Spleen (tissue), 11 donors: ENCODE results near the gene MAGI2. TPM values are rescaled to one million over a fixed set of nuclear protein-coding genes. Genes with fewer than 3 reads are reported as not detected.

Source experiments
- DNase-seq: peaks from one replicate; pipeline ENCODE4 v3.0.0-alpha.2; 2020
- H3K27ac ChIP-seq, 8 donors: fragments of 200-600 bp; sonication (generic) in 7 of 8; 1 replicate in 4 of 8; 2 replicates in 4 of 8; pipeline versions ENCODE4 v1.5.0 to v1.8.0; 2016 to 2021; ENCODE audit warnings: inconsistent platforms in 4 of 8, mild to moderate bottlenecking in 4 of 8, moderate library complexity in 1 of 8
- H3K27me3 ChIP-seq, 7 donors: fragments of 200-600 bp; sonication (generic) in 6 of 7; replicated peaks in 1 of 7; 1 replicate in 4 of 7; 2 replicates in 3 of 7; pipeline versions ENCODE4 v1.5.0 to v1.8.0; 2016 to 2021; ENCODE audit warnings: inconsistent platforms in 3 of 7, mild to moderate bottlenecking in 1 of 7
- H3K36me3 ChIP-seq, 6 donors: fragments of 200-600 bp; sonication (generic) in 5 of 6; 1 replicate in 4 of 6; 2 replicates in 2 of 6; pipeline versions ENCODE4 v1.5.0 to v1.8.0; 2016 to 2021; ENCODE audit warnings: inconsistent platforms in 2 of 6
- H3K4me1 ChIP-seq, 6 donors: fragments of 200-600 bp; sonication (generic) in 5 of 6; 1 replicate in 3 of 6; 2 replicates in 3 of 6; pipeline versions ENCODE4 v1.5.0 to v1.8.0; 2016 to 2021; ENCODE audit warnings: inconsistent platforms in 3 of 6
- H3K4me3 ChIP-seq, 8 donors: fragments of 200-600 bp; sonication (generic) in 7 of 8; 1 replicate in 4 of 8; 2 replicates in 4 of 8; pipeline versions ENCODE4 v1.5.0 to v1.8.0; 2016 to 2021; ENCODE audit warnings: inconsistent platforms in 4 of 8, mild to moderate bottlenecking in 4 of 8, moderate library complexity in 2 of 8
- H3K9me3 ChIP-seq, 8 donors: fragments of 200-600 bp; sonication (generic) in 7 of 8; 1 replicate in 4 of 8; 2 replicates in 4 of 8; pipeline versions ENCODE4 v1.5.0 to v1.8.0; 2016 to 2021; ENCODE audit warnings: inconsistent platforms in 4 of 8
- CTCF ChIP-seq, 11 experiments: fragments of 200-600 bp in 7 of 11; fragments of 450-650 bp in 4 of 11; sonication (generic) in 4 of 11; IDR thresholded peaks in 8 of 11; conservative IDR thresholded peaks in 3 of 11; 1 replicate in 7 of 11; 2 replicates in 4 of 11; pipeline versions ENCODE4 v1.4.0 to v1.8.0; 2016 to 2021; ENCODE audit warnings: antibody characterized with exemption in 11 of 11, inconsistent platforms in 4 of 11, mild to moderate bottlenecking in 1 of 11
- POLR2A ChIP-seq, 3 donors: fragments of 450-650 bp; IDR thresholded peaks; one replicate each; pipeline ENCODE4 v1.5.1; 2017; ENCODE audit warnings: antibody characterized with exemption in 3 of 3, mild to moderate bottlenecking in 1 of 3
- POLR2AphosphoS5 ChIP-seq, 3 donors: sonication (generic); formaldehyde crosslinking; IDR thresholded peaks; one replicate each; pipeline ENCODE4 v1.5.1; 2017; ENCODE audit warnings: antibody characterized with exemption in 3 of 3
- WGBS, 5 donors: extraction: QIAGEN DNeasy Blood & Tissue Kit in 3 of 5; methylation state at CpG; one replicate each; pipeline versions ENCODE4 v1.1.5 to v1.1.7; 2013 to 2018; 5-methylcytosine and 5-hydroxymethylcytosine counted together
- intact Hi-C: fragments of 100-400 bp; cut with DNase I; formaldehyde crosslinking; loops from one replicate; pipeline ENCODE4 v1.15.0; 2023; ENCODE audit warnings: low total_unique reads
- polyA plus RNA-seq, 3 donors: library from polyadenylated mRNA; stranded (reverse); fragments of 200-250 nt; gene quantifications; one replicate each; pipeline ENCODE4 v1.2.1, GENCODE V29; 2013
- total RNA-seq, 7 donors: library from RNA; depleted of rRNA in 3 of 7; stranded (reverse); fragments of >200 nt in 3 of 7; fragmentation: NEBNext Ultra II Directional in 4 of 7; extraction: Animal tissue kit (Norgen Biotek cat#: 25700) in 4 of 7; gene quantifications; one replicate each; pipeline versions ENCODE4 v1.1.0 to v1.2.1, GENCODE V29; 2016 to 2021
- donor health status: healthy with polysubstance abuse.
- donor health status: DM: no; HTN: no; CAD: no; lungs with moderate emphysema.
- donor health status: DM: no; HTN: no; CAD: no.
- donor health status: Bipolar disorder and iron deficiency.
- donor health status: healthy.
- donor health status: DM: no; HTN: no; CAD: no.
- donor health status: DM: yes; HTN: yes; CAD: no.

The MAGI2 gene
- total and polyA plus RNA-seq, 10 donors: 0.74 to 18.1 (median 11.1) TPM

- intact Hi-C loops: no loop called here
- Histone ChIP-seq H3K9me3 (peaks cover 0 to 3% (median 0%) of the 10 kb centered on the region in 8 donors), H3K4me1 (no peaks in the 10 kb centered on the region), H3K4me3 (no peak overlapping the region), H3K36me3 (no peaks in the 10 kb centered on the region), H3K27me3 (no peaks in the 10 kb centered on the region), H3K27ac (no peak overlapping the region)
- 15 to 18% (median 17%) methylated on average over 8 of the region's 8 CpGs for WGBS, 5 donors
- no peak for TF ChIP-seq POLR2AphosphoS5 (IDR thresholded peaks at IDR 0.05)
- peak in 4 of 11 experiments; percentile 20 to 38 (median 36) for TF ChIP-seq CTCF (IDR thresholded peaks at IDR 0.05 in 8 of 11, conservative IDR thresholded peaks at IDR 0.05 in 3 of 11)
- no peak for DNase-seq
Measured at GRCh38 chr7:79176859-79177477, 276.5 kb downstream of the MAGI2 start.

- WGBS, 5 donors: 87 to 97% (median 90%) methylated on average over 3 of the region's 3 CpGs
- H3K9me3 ChIP-seq: peaks cover 0 to 3% (median 0%) of the 10 kb centered on the region in 8 donors
- H3K27me3 ChIP-seq: no peaks in the 10 kb centered on the region
- intact Hi-C loops: no loop called here
- TF ChIP-seq POLR2AphosphoS5 (IDR thresholded peaks at IDR 0.05) (no peak), POLR2A (IDR thresholded peaks at IDR 0.05) (no peak), CTCF (IDR thresholded peaks at IDR 0.05 in 8 of 11, conservative IDR thresholded peaks at IDR 0.05 in 3 of 11) (no peak)
- no peaks in the 10 kb centered on the region for H3K36me3 ChIP-seq
- H3K27ac ChIP-seq: no peak overlapping the region
- no peaks in the 10 kb centered on the region for H3K4me1 ChIP-seq
- no peak for DNase-seq
- H3K4me3 ChIP-seq: no peak overlapping the region
Measured at GRCh38 chr7:79175374-79175773, 278.1 kb downstream of the MAGI2 start.

- H3K36me3 ChIP-seq: no peaks in the 10 kb centered on the region
- no peaks in the 10 kb centered on the region for H3K4me1 ChIP-seq
- H3K27ac ChIP-seq: no peak overlapping the region
- intact Hi-C loops: no loop called here
- WGBS, 5 donors: 80 to 91% (median 86%) methylated on average over 1 of the region's 1 CpG
- H3K27me3 ChIP-seq: no peaks in the 10 kb centered on the region
- no peak for DNase-seq
- H3K4me3 ChIP-seq: no peak overlapping the region
- TF ChIP-seq POLR2AphosphoS5 (IDR thresholded peaks at IDR 0.05): no peak
- no peak for TF ChIP-seq POLR2A (IDR thresholded peaks at IDR 0.05)
- no peak for TF ChIP-seq CTCF (IDR thresholded peaks at IDR 0.05 in 8 of 11, conservative IDR thresholded peaks at IDR 0.05 in 3 of 11)
- H3K9me3 ChIP-seq: peaks cover 0 to 11% (median 4%) of the 10 kb centered on the region in 8 donors
Measured at GRCh38 chr7:79165225-79165624, 288.2 kb downstream of the MAGI2 start.

- Histone ChIP-seq H3K4me3 (no peak overlapping the region), H3K4me1 (no peaks in the 10 kb centered on the region), H3K27me3 (no peaks in the 10 kb centered on the region), H3K36me3 (no peaks in the 10 kb centered on the region), H3K9me3 (peaks cover 0 to 33% (median 16%) of the 10 kb centered on the region in 8 donors), H3K27ac (no peak overlapping the region)
- WGBS, 5 donors: 89 to 97% (median 90%) methylated on average over 5 of the region's 5 CpGs
- no peak for DNase-seq
- TF ChIP-seq POLR2AphosphoS5 (IDR thresholded peaks at IDR 0.05) (no peak), POLR2A (IDR thresholded peaks at IDR 0.05) (no peak), CTCF (IDR thresholded peaks at IDR 0.05 in 8 of 11, conservative IDR thresholded peaks at IDR 0.05 in 3 of 11) (no peak)
- intact Hi-C loops: no loop called here
Measured at GRCh38 chr7:79159040-79159664, 294.3 kb downstream of the MAGI2 start.
